Activated CD4-positive, alpha-beta memory T cell treated with anti-CD3 and anti-CD28 coated beads for 36 hours (primary cell): ENCODE measurements around the gene MYO16. TPM values are rescaled to one million over a fixed set of nuclear protein-coding genes. Genes with fewer than 3 reads are reported as not detected.

Experiments used
- CTCF ChIA-PET: fragments of 350-600 bp; sonication (Branson Sonifier 250); formaldehyde crosslinking; loops from one replicate; lab custom pipeline; 2021; ENCODE audit warnings: antibody characterized with exemption, inconsistent platforms; lab: Charles Lee
- POLR2A ChIA-PET: fragments of 350-600 bp; sonication (Branson Sonifier 250); formaldehyde crosslinking; loops from one replicate; lab custom pipeline; 2021; ENCODE audit warnings: antibody characterized with exemption; lab: Charles Lee
- DNase-seq: peaks from one replicate; pipeline ENCODE4 v3.0.0-alpha.2; 2020
- H3K27ac Mint-ChIP-seq: one replicate; pipeline ENCODE4 v1.8.0; 2021; ENCODE audit warnings: mixed read lengths
- H3K27me3 Mint-ChIP-seq: one replicate; pipeline ENCODE4 v1.8.0; 2021; ENCODE audit warnings: mixed read lengths
- H3K36me3 Mint-ChIP-seq: one replicate; pipeline ENCODE4 v1.8.0; 2021; ENCODE audit warnings: mixed read lengths
- H3K4me1 Mint-ChIP-seq: one replicate; pipeline ENCODE4 v1.8.0; 2021; ENCODE audit warnings: low read depth, mixed read lengths
- H3K4me3 Mint-ChIP-seq: one replicate; pipeline ENCODE4 v1.8.0; 2021; ENCODE audit warnings: mild to moderate bottlenecking, mixed read lengths
- H3K9me3 Mint-ChIP-seq: one replicate; pipeline ENCODE4 v1.8.0; 2021; ENCODE audit warnings: mixed read lengths
- intact Hi-C: fragments of 100-400 bp; cut with micrococcal nuclease; formaldehyde crosslinking; loops from one replicate; pipeline ENCODE4 v1.15.1; 2023
- total RNA-seq, 2 experiments: library from RNA; stranded (reverse); gene quantifications; one replicate each; pipeline ENCODE4 v1.2.3, GENCODE V29; 2021

MYO16 gene
- total RNA-seq, 2 experiments from 2014 or later: 0.07 to 0.10 TPM

- ChIA-PET CTCF (no interaction called here), POLR2A (no interaction called here)
- DNase-seq: no peak
- Mint-ChIP-seq H3K9me3 (no peaks in the 10 kb centered on the region), H3K27me3 (peaks cover 1% of the 10 kb centered on the region), H3K27ac (no peak overlapping the region), H3K4me1 (no peaks in the 10 kb centered on the region), H3K36me3 (no peaks in the 10 kb centered on the region), H3K4me3 (no peak overlapping the region)
- intact Hi-C loops: no loop called here
Measured at GRCh38 chr13:109151255-109151654, 521.8 kb downstream of the MYO16 start.

GRCh38 chr13:109151696-109152095, 522.3 kb downstream of the MYO16 start:
- POLR2A ChIA-PET: no interaction called here
- DNase-seq: no peak
- H3K4me3 Mint-ChIP-seq: no peak overlapping the region
- H3K27ac Mint-ChIP-seq: no peak overlapping the region
- no peaks in the 10 kb centered on the region for H3K36me3 Mint-ChIP-seq
- CTCF ChIA-PET: no interaction called here
- H3K27me3 Mint-ChIP-seq: peaks cover 1% of the 10 kb centered on the region
- intact Hi-C loops: no loop called here
- no peaks in the 10 kb centered on the region for H3K4me1 Mint-ChIP-seq
- H3K9me3 Mint-ChIP-seq: no peaks in the 10 kb centered on the region

GRCh38 chr13:109152311-109152820, 523.0 kb downstream of the MYO16 start:
- CTCF ChIA-PET: no interaction called here
- no peaks in the 10 kb centered on the region for H3K9me3 Mint-ChIP-seq
- POLR2A ChIA-PET: no interaction called here
- DNase-seq: no peak
- no peak overlapping the region for H3K27ac Mint-ChIP-seq
- intact Hi-C loops: no loop called here
- peaks cover 1% of the 10 kb centered on the region for H3K27me3 Mint-ChIP-seq
- no peak overlapping the region for H3K4me3 Mint-ChIP-seq
- H3K36me3 Mint-ChIP-seq: no peaks in the 10 kb centered on the region
- no peaks in the 10 kb centered on the region for H3K4me1 Mint-ChIP-seq

- Mint-ChIP-seq H3K4me3 (no peak overlapping the region), H3K27ac (no peak overlapping the region), H3K27me3 (peaks cover 1% of the 10 kb centered on the region), H3K9me3 (no peaks in the 10 kb centered on the region), H3K36me3 (no peaks in the 10 kb centered on the region), H3K4me1 (no peaks in the 10 kb centered on the region)
- ChIA-PET CTCF (no interaction called here), POLR2A (no interaction called here)
- intact Hi-C loops: no loop called here
- DNase-seq: no peak
Measured at GRCh38 chr13:109152941-109153340, 523.5 kb downstream of the MYO16 start.

GRCh38 chr13:109154146-109154545, 524.7 kb downstream of the MYO16 start:
- Mint-ChIP-seq H3K27ac (no peak overlapping the region), H3K4me3 (no peak overlapping the region), H3K9me3 (no peaks in the 10 kb centered on the region), H3K27me3 (peaks cover 3% of the 10 kb centered on the region), H3K36me3 (no peaks in the 10 kb centered on the region), H3K4me1 (no peaks in the 10 kb centered on the region)
- ChIA-PET CTCF (no interaction called here), POLR2A (no interaction called here)
- intact Hi-C loops: no loop called here
- no peak for DNase-seq

GRCh38 chr13:109154546-109154945, 525.1 kb downstream of the MYO16 start:
- H3K27ac Mint-ChIP-seq: no peak overlapping the region
- POLR2A ChIA-PET: no interaction called here
- no peaks in the 10 kb centered on the region for H3K36me3 Mint-ChIP-seq
- intact Hi-C loops: no loop called here
- DNase-seq: no peak
- CTCF ChIA-PET: no interaction called here
- no peaks in the 10 kb centered on the region for H3K9me3 Mint-ChIP-seq
- no peaks in the 10 kb centered on the region for H3K4me1 Mint-ChIP-seq
- H3K4me3 Mint-ChIP-seq: no peak overlapping the region
- peaks cover 3% of the 10 kb centered on the region for H3K27me3 Mint-ChIP-seq

GRCh38 chr13:109154966-109155761, 525.8 kb downstream of the MYO16 start:
- CTCF ChIA-PET: no interaction called here
- intact Hi-C loops: no loop called here
- H3K4me3 Mint-ChIP-seq: no peak overlapping the region
- H3K4me1 Mint-ChIP-seq: no peaks in the 10 kb centered on the region
- H3K27ac Mint-ChIP-seq: no peak overlapping the region
- H3K36me3 Mint-ChIP-seq: no peaks in the 10 kb centered on the region
- H3K27me3 Mint-ChIP-seq: peaks cover 3% of the 10 kb centered on the region
- POLR2A ChIA-PET: no interaction called here
- no peaks in the 10 kb centered on the region for H3K9me3 Mint-ChIP-seq
- no peak for DNase-seq

GRCh38 chr13:109156181-109156935, 526.9 kb downstream of the MYO16 start:
- CTCF ChIA-PET: interaction anchor here (2.1 kb wide), 1 partner anchor 11 kb away, joined by 6 read pairs; no protein-coding TSS in a partner anchor
- no peaks in the 10 kb centered on the region for H3K36me3 Mint-ChIP-seq
- intact Hi-C loops: no loop called here
- H3K27ac Mint-ChIP-seq: no peak overlapping the region
- no peak overlapping the region for H3K4me3 Mint-ChIP-seq
- H3K9me3 Mint-ChIP-seq: no peaks in the 10 kb centered on the region
- H3K4me1 Mint-ChIP-seq: peaks cover under 1% of the 10 kb centered on the region
- POLR2A ChIA-PET: no interaction called here
- DNase-seq: no peak
- peaks cover 3% of the 10 kb centered on the region for H3K27me3 Mint-ChIP-seq

GRCh38 chr13:109157275-109157674, 527.9 kb downstream of the MYO16 start:
- intact Hi-C loops: no loop called here
- CTCF ChIA-PET: interaction anchor here (2.1 kb wide), 1 partner anchor 12 kb away, joined by 6 read pairs; no protein-coding TSS in a partner anchor
- Mint-ChIP-seq H3K4me1 (peaks cover 4% of the 10 kb centered on the region), H3K4me3 (no peak overlapping the region), H3K27ac (no peak overlapping the region), H3K27me3 (peaks cover 3% of the 10 kb centered on the region), H3K36me3 (no peaks in the 10 kb centered on the region), H3K9me3 (no peaks in the 10 kb centered on the region)
- POLR2A ChIA-PET: no interaction called here
- no peak for DNase-seq

GRCh38 chr13:109158383-109158782, 529.0 kb downstream of the MYO16 start:
- ChIA-PET CTCF (interaction anchor here (2.1 kb wide), 1 partner anchor 13 kb away, joined by 6 read pairs; no protein-coding TSS in a partner anchor), POLR2A (no interaction called here)
- Mint-ChIP-seq H3K27ac (no peak overlapping the region), H3K9me3 (no peaks in the 10 kb centered on the region), H3K4me1 (peaks cover 8% of the 10 kb centered on the region), H3K27me3 (peaks cover 1% of the 10 kb centered on the region), H3K4me3 (no peak overlapping the region), H3K36me3 (no peaks in the 10 kb centered on the region)
- intact Hi-C loops: no loop called here
- DNase-seq: no peak

GRCh38 chr13:109159650-109160309, 530.4 kb downstream of the MYO16 start:
- H3K4me1 Mint-ChIP-seq: peaks cover 8% of the 10 kb centered on the region
- no peak overlapping the region for H3K4me3 Mint-ChIP-seq
- intact Hi-C loops: loop anchor here (5.0 kb wide), 2 partner anchors 628 to 978 kb away; partner anchors contain the start of gene IRS2
- H3K27me3 Mint-ChIP-seq: peaks cover 1% of the 10 kb centered on the region
- DNase-seq: no peak
- no peak overlapping the region for H3K27ac Mint-ChIP-seq
- ChIA-PET POLR2A (no interaction called here), CTCF (no interaction called here)
- H3K9me3 Mint-ChIP-seq: no peaks in the 10 kb centered on the region
- no peaks in the 10 kb centered on the region for H3K36me3 Mint-ChIP-seq

GRCh38 chr13:109160357-109160756, 530.9 kb downstream of the MYO16 start:
- H3K27me3 Mint-ChIP-seq: peaks cover 1% of the 10 kb centered on the region
- CTCF ChIA-PET: no interaction called here

More at GRCh38 chr13:109160357-109160756, 530.9 kb downstream of the MYO16 start:
- Mint-ChIP-seq H3K4me1 (peaks cover 8% of the 10 kb centered on the region), H3K9me3 (no peaks in the 10 kb centered on the region), H3K4me3 (no peak overlapping the region), H3K36me3 (no peaks in the 10 kb centered on the region), H3K27ac (no peak overlapping the region)
- POLR2A ChIA-PET: no interaction called here
- intact Hi-C loops: loop anchor here (5.0 kb wide), 2 partner anchors 627 to 977 kb away; partner anchors contain the start of gene IRS2
- no peak for DNase-seq
